GM13977 (cell line): ENCODE measurements around the gene OR4F15.

ENCODE experiments used
- DNase-seq: peaks from one replicate; pipeline ENCODE4 v3.0.0; 2012; ENCODE audit warnings: low spot score
- CTCF ChIP-seq: IDR thresholded peaks from 2 replicates; pipeline ENCODE4 v1.5.1; 2012; ENCODE audit warnings: mild to moderate bottlenecking, control low read depth; ENCODE audit not compliant: insufficient read depth; ENCODE audit errors: extremely low read depth, missing control alignments
- in situ Hi-C: fragments of 300-500 bp; cut with MboI; formaldehyde crosslinking; loops from one replicate; pipeline ENCODE4 v1.12.0; 2022; ENCODE audit warnings: low sequenced_read_pairs, low pct_unique_long_range_greater_than_20kb, mixed read lengths, inconsistent platforms; ENCODE audit not compliant: unreplicated experiment

Gene OR4F15

DNA sequence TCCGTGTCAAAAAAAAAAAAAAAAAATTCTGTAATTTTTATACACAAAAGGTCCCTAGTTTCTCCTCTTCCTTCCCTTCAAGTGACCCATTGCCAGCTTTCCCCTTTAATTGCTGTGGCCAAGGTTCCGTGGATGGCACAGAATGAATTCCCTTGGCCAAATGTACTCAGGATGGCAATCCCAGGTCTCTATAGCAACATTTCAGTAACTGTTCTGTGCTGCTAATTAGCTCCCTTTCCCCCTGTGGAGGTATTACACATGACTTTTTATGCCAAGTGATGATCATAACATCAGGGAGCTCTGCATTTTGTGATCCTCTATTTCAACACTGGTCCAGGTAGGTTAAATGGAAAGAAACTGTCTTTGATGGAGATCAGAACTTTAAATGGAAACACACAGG lies 8.8 kb upstream of the OR4F15 start, which contains the start of gene OR4F6:
Gene OR4F6, plus strand, starts transcription at position 301 of the 400 bp plus-strand sequence. CDS start 2,211 bp downstream, outside the sequence.
- DNase-seq = no peak
- no peak for TF ChIP-seq CTCF
- in situ Hi-C loops = no loop called here

DNA sequence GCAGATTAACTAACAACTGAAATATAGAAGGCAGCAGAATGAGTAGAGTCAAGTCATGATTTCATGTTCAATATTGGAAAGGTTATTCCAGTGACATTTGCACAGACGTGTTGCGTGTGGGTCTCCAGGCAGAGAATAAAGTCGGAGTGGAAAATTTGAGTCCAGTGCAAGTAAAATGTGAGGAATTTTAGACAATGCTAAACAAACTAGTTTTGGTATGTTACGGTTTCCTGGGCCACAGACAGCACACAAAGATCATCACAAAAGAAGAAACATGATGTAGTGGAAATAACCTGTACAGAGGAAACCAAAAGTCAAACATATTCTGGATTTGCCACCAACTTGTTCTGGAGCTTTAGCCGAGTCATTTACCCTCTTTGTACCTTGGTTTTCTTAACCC lies 8.3 kb upstream of the OR4F15 start:
- TF ChIP-seq CTCF = no peak
- in situ Hi-C loops = no loop called here
- no peak for DNase-seq

- in situ Hi-C loops = no loop called here
- DNase-seq = no peak
- TF ChIP-seq CTCF = no peak
Observed at GRCh38 chr15:101804375-101804774, 7.6 kb upstream of the OR4F15 start.

DNA sequence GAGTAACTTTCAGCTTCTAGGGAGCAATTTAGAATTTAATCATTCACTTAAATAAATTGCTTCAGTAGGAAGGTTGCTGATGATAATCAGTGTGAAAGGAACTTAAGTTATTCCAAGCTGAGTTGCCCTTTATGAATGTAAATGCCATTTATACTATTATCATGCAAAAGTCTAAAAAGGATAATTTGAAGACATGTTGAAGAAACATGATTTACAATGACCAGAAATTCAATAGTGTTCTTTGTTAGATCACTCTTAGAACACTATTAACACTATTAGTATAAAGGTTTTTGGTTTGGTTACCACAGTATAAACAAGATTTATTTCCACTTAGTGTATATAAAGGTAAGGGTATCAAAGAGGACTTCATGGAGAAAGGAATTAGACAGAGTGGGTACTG lies 7.1 kb upstream of the OR4F15 start:
- TF ChIP-seq CTCF = no peak
- no peak for DNase-seq
- in situ Hi-C loops = no loop called here

GRCh38 chr15:101805605-101806345 lies 6.2 kb upstream of the OR4F15 start:
- in situ Hi-C loops = no loop called here
- no peak for TF ChIP-seq CTCF
- DNase-seq = no peak

DNA sequence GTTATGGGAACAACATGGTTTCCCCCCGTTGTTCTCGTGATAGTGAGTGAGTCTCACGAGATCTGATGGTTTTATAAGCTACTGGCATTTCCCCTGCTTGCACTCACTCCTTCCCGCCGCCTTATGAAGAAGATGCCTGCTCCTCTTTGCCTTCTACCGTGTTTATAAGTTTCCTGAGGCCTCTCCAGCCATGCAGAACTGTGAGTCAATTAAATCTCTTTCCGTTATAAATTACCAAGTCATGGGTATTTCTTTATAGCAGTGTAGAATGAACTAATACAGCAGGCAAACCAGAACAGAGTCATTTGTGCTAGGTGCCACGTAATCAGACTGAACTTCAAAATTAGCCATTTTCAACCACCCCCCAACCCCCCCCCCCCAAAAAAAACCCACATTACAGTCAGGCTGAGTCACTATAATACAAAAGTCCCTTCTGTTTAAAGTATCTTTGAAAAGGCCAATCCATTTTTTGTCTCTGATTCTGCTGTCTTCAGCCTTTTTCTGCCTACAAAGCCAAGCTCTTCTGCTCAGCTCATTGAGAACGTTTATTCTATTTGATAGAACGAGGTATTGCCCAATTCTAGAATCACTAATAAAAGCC lies 4.6 kb upstream of the OR4F15 start:
- in situ Hi-C loops = no loop called here
- TF ChIP-seq CTCF = no peak
- DNase-seq = no peak
